Measurements from ENCODE around the gene ARHGAP26. TPM values are rescaled to one million over a fixed set of nuclear protein-coding genes. Genes with fewer than 3 reads are reported as not detected.

Gene ARHGAP26
- total and polyA plus RNA-seq, 12 donors: 7.5 to 45.8 (median 37.2) TPM

GRCh38 chr5:142869886-142870285 lies 99.7 kb downstream of the ARHGAP26 start:
- Histone ChIP-seq H3K27ac (peak overlapping the region in 1 of 10 donors; percentile 20), H3K4me1 (peaks cover 26 to 95% (median 82%) of the 10 kb centered on the region in 9 donors), H3K36me3 (no peaks in the 10 kb centered on the region), H3K27me3 (no peaks in the 10 kb centered on the region), H3K4me3 (no peak overlapping the region), H3K9me3 (no peaks in the 10 kb centered on the region)
- ATAC-seq: peak in 4 of 8 donors; percentile 9 to 19 (median 15)
- TF ChIP-seq CTCF (IDR thresholded peaks at IDR 0.05): no peak
- DNase-seq: peak in 1 of 2 donors; percentile 45
- 36 to 37% methylated on average over 3 of the region's 3 CpGs for WGBS, 2 donors
- intact Hi-C loops (cut with DNase I): loop anchor here (5.0 to 10.0 kb wide), 7 partner anchors 38 to 125 kb away; partner anchors contain the start of gene ARHGAP26 (in 6 of the 10)

- intact Hi-C loops (cut with DNase I): loop anchor here in 7 of 10 donors (5.0 to 10.0 kb wide), 4 partner anchors 43 to 126 kb away; partner anchors contain the start of gene ARHGAP26 (in 2 of the 7)
Measured at GRCh38 chr5:142870532-142871362, 100.6 kb downstream of the ARHGAP26 start.

GRCh38 chr5:142871363-142872193 lies 101.4 kb downstream of the ARHGAP26 start:
- Histone ChIP-seq H3K4me1 (peaks cover 25 to 90% (median 75%) of the 10 kb centered on the region in 9 donors), H3K27me3 (no peaks in the 10 kb centered on the region), H3K36me3 (peaks cover 0 to 5% (median 0%) of the 10 kb centered on the region in 9 donors), H3K9me3 (no peaks in the 10 kb centered on the region), H3K27ac (peak overlapping the region in 3 of 10 donors; percentile 19 to 73 (median 57)), H3K4me3 (no peak overlapping the region)
- 52 to 59% methylated on average over 13 of the region's 13 CpGs for WGBS, 2 donors
- peak in 1 of 2 donors; percentile 41 for DNase-seq
- TF ChIP-seq CTCF (IDR thresholded peaks at IDR 0.05): no peak
- peak; percentile 30 to 61 (median 50) for ATAC-seq
- intact Hi-C loops (cut with DNase I): loop anchor here in 7 of 10 donors (5.0 to 10.0 kb wide), 4 partner anchors 44 to 127 kb away; partner anchors contain the start of gene ARHGAP26 (in 2 of the 7)

More at GRCh38 chr5:142870532-142871362, 100.6 kb downstream of the ARHGAP26 start:
- 84 to 86% methylated on average over 9 of the region's 9 CpGs for WGBS, 2 donors
- ATAC-seq (no peak), DNase-seq (no peak)
- H3K9me3 ChIP-seq: no peaks in the 10 kb centered on the region
- no peak overlapping the region for H3K27ac ChIP-seq
- no peak overlapping the region for H3K4me3 ChIP-seq
- peaks cover 25 to 95% (median 82%) of the 10 kb centered on the region in 9 donors for H3K4me1 ChIP-seq
- no peak for TF ChIP-seq CTCF (IDR thresholded peaks at IDR 0.05)
- H3K27me3 ChIP-seq: no peaks in the 10 kb centered on the region
- H3K36me3 ChIP-seq: peaks cover 0 to 4% (median 0%) of the 10 kb centered on the region in 9 donors

GRCh38 chr5:142872217-142872616 lies 102.0 kb downstream of the ARHGAP26 start:
- WGBS, 2 donors: 68% methylated on average over 3 of the region's 3 CpGs
- intact Hi-C loops (cut with DNase I): loop anchor here in 7 of 10 donors (5.0 to 10.0 kb wide), 4 partner anchors 45 to 127 kb away; partner anchors contain the start of gene ARHGAP26 (in 2 of the 7)
- DNase-seq (no peak), ATAC-seq (no peak)
- Histone ChIP-seq H3K27ac (peak overlapping the region in 5 of 10 donors; percentile 19 to 73 (median 57)), H3K4me3 (no peak overlapping the region), H3K27me3 (no peaks in the 10 kb centered on the region), H3K9me3 (no peaks in the 10 kb centered on the region), H3K4me1 (peaks cover 21 to 85% (median 71%) of the 10 kb centered on the region in 9 donors), H3K36me3 (peaks cover 0 to 5% (median 0%) of the 10 kb centered on the region in 9 donors)
- no peak for TF ChIP-seq CTCF (IDR thresholded peaks at IDR 0.05)

Data from heart right ventricle (tissue), 16 donors.